Measurements from ENCODE around the gene FIG4. TPM values are rescaled to one million over a fixed set of nuclear protein-coding genes. Genes with fewer than 3 reads are reported as not detected.

FIG4 gene
- total RNA-seq, 1 experiment from 2014 or later = 5.7 TPM

DNA sequence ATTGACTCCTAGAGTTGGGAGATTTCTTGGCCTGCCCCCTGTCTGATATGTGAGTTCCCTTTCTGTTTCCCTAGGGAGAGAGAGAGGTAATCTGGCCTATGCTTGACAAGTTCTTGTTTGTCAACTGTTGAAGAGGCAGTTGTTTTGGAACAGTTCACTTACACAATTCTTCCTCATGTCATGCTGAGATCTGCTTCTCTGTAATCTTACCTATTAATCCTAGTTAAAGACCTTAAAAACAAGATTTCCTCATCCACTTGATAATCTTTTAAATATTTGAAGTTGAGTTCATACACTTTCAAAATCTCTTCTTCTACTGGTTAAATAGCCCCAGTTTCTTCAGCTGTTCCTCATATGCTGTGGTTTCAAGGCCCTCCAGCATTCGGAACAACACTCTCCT, 89.9 kb downstream of the FIG4 start:
- H3K27ac ChIP-seq (ENCODE audit: low read length) = no peak overlapping the region
- H3K9ac ChIP-seq (ENCODE audit: low read length) = no peak overlapping the region
- H3F3A ChIP-seq (ENCODE audit: low read length, unreplicated experiment) = no peaks in the 10 kb centered on the region
- no peaks in the 10 kb centered on the region for H3K9me2 ChIP-seq (replicated peaks; ENCODE audit: low read length)
- H3K36me3 ChIP-seq (ENCODE audit: low read depth, low read length) = no peaks in the 10 kb centered on the region
- ChIA-PET POLR2A (ENCODE audit: unreplicated experiment) (no interaction called here), CTCF (no interaction called here)
- H3K4me1 ChIP-seq (ENCODE audit: insufficient read depth, low read length) = no peaks in the 10 kb centered on the region
- no peaks in the 10 kb centered on the region for H3K9me3 ChIP-seq (ENCODE audit: low read length)
- intact Hi-C loops (cut with micrococcal nuclease) = no loop called here
- no peak overlapping the region for H2AFZ ChIP-seq (ENCODE audit: low read length)
- H3K79me2 ChIP-seq (ENCODE audit: low read length) = no peaks in the 10 kb centered on the region
- DNase-seq (no peak), ATAC-seq (no peak)
- H4K20me1 ChIP-seq (ENCODE audit: low read length) = no peaks in the 10 kb centered on the region
- no peak overlapping the region for H3K4me3 ChIP-seq (ENCODE audit: low read length)
- no TSS peak for BruUV-seq (replicated peaks)
- no peaks in the 10 kb centered on the region for H3K27me3 ChIP-seq (ENCODE audit: low read length)
- H3K4me2 ChIP-seq (ENCODE audit: low read length) = no peak overlapping the region
- TF ChIP-seq EZH2 (IDR thresholded peaks at IDR 0.05; ENCODE audit: low read length, unreplicated experiment) (no peak), EZH2phosphoT487 (IDR thresholded peaks at IDR 0.05; ENCODE audit: borderline replicate concordance, low read length) (no peak)
- TF ChIP-seq, protein P1, sequence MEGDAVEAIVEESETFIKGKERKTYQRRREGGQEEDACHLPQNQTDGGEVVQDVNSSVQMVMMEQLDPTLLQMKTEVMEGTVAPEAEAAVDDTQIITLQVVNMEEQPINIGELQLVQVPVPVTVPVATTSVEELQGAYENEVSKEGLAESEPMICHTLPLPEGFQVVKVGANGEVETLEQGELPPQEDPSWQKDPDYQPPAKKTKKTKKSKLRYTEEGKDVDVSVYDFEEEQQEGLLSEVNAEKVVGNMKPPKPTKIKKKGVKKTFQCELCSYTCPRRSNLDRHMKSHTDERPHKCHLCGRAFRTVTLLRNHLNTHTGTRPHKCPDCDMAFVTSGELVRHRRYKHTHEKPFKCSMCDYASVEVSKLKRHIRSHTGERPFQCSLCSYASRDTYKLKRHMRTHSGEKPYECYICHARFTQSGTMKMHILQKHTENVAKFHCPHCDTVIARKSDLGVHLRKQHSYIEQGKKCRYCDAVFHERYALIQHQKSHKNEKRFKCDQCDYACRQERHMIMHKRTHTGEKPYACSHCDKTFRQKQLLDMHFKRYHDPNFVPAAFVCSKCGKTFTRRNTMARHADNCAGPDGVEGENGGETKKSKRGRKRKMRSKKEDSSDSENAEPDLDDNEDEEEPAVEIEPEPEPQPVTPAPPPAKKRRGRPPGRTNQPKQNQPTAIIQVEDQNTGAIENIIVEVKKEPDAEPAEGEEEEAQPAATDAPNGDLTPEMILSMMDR (conservative IDR thresholded peaks at IDR 0.05; ENCODE audit: low read depth, low read length) = no peak

DNA sequence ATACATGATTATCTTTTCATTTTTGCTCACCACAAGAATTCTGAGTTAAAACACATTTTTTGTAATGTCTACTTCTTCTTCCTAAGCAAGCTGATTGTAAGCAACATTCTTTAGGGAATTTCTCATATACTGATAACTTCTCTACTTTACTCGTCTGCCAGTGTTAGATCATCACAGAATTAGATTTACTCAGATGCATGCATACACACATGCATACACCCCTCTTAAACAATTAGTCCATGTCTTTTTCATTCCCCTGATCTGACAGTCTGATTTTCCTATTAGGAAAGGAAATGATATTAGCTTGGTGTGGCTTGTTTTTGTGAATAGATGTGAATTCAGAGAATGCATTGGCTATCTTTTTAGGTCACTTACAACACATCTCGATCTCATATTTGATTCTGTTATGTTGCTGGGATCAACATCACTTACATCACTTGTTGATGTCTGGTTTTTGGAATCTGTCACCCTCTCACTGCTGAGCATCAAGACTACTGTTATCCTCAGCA, 91.4 kb downstream of the FIG4 start:
- H3K4me2 ChIP-seq (ENCODE audit: low read length) = no peak overlapping the region
- no peaks in the 10 kb centered on the region for H3K9me3 ChIP-seq (ENCODE audit: low read length)
- ATAC-seq (no peak), DNase-seq (no peak)
- no peak overlapping the region for H3K27ac ChIP-seq (ENCODE audit: low read length)
- H3K36me3 ChIP-seq (ENCODE audit: low read depth, low read length) = no peaks in the 10 kb centered on the region
- CTCF ChIA-PET = interaction anchor here (0.6 kb wide), 1 partner anchor 57 kb away, joined by 3 read pairs; no protein-coding TSS in a partner anchor
- intact Hi-C loops (cut with micrococcal nuclease) = no loop called here
- no peak overlapping the region for H3K9ac ChIP-seq (ENCODE audit: low read length)
- BruUV-seq (replicated peaks) = no TSS peak
- no peaks in the 10 kb centered on the region for H3K79me2 ChIP-seq (ENCODE audit: low read length)
- H2AFZ ChIP-seq (ENCODE audit: low read length) = no peak overlapping the region
- H3K4me1 ChIP-seq (ENCODE audit: insufficient read depth, low read length) = no peaks in the 10 kb centered on the region
- H4K20me1 ChIP-seq (ENCODE audit: low read length) = no peaks in the 10 kb centered on the region
- H3K9me2 ChIP-seq (replicated peaks; ENCODE audit: low read length) = no peaks in the 10 kb centered on the region
- H3F3A ChIP-seq (ENCODE audit: low read length, unreplicated experiment) = no peaks in the 10 kb centered on the region
- H3K4me3 ChIP-seq (ENCODE audit: low read length) = no peak overlapping the region
- POLR2A ChIA-PET (ENCODE audit: unreplicated experiment) = no interaction called here
- TF ChIP-seq EZH2phosphoT487 (IDR thresholded peaks at IDR 0.05; ENCODE audit: borderline replicate concordance, low read length) (no peak), EZH2 (IDR thresholded peaks at IDR 0.05; ENCODE audit: low read length, unreplicated experiment) (no peak)
- TF ChIP-seq, protein P1 (conservative IDR thresholded peaks at IDR 0.05; ENCODE audit: low read depth, low read length) = no peak
- no peaks in the 10 kb centered on the region for H3K27me3 ChIP-seq (ENCODE audit: low read length)

DNA sequence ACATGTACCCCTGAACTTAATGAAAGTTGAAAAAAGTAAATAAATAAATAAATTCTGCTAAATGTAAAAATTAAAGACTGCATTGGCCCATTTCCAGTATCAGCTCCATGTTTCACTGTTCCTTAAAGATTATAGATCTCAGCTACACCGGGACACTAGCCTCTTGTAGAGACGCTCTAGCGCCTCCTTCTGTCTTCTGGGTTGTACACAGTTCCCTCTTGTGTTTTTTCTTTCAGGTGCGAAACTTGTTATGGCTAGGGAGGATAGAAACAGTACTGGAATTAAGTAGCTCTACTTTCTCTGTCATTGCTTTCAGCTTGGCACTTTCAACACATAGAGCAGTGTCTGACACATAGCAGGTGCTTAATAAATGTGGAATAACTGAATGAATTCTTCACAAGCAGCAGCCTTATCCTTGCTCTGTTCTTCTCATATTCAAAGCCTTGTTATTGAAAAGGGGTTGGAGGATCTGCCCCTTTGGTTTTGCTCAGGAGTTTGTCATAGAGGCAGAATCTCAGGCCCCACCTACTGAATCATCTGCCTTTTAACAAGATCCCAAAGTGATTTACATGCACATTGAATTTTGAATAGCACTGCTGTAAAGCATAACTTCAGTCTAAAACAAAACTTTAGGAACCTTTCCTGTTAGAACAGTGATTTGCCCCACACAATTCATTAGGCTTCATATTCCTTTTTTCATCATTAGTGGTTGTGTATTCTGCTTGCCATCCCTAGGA, 92.3 kb downstream of the FIG4 start:
- Histone ChIP-seq H3F3A (ENCODE audit: low read length, unreplicated experiment) (no peaks in the 10 kb centered on the region), H3K79me2 (ENCODE audit: low read length) (no peaks in the 10 kb centered on the region), H3K9ac (ENCODE audit: low read length) (no peak overlapping the region), H3K27ac (ENCODE audit: low read length) (no peak overlapping the region), H3K9me3 (ENCODE audit: low read length) (no peaks in the 10 kb centered on the region), H3K9me2 (replicated peaks; ENCODE audit: low read length) (no peaks in the 10 kb centered on the region), H2AFZ (ENCODE audit: low read length) (no peak overlapping the region), H3K4me1 (ENCODE audit: insufficient read depth, low read length) (no peaks in the 10 kb centered on the region), H3K27me3 (ENCODE audit: low read length) (no peaks in the 10 kb centered on the region), H4K20me1 (ENCODE audit: low read length) (no peaks in the 10 kb centered on the region), H3K4me2 (ENCODE audit: low read length) (no peak overlapping the region), H3K4me3 (ENCODE audit: low read length) (no peak overlapping the region), H3K36me3 (ENCODE audit: low read depth, low read length) (no peaks in the 10 kb centered on the region)
- intact Hi-C loops (cut with micrococcal nuclease) = no loop called here
- CTCF ChIA-PET = no interaction called here
- BruUV-seq (replicated peaks) = no TSS peak
- TF ChIP-seq EZH2 (IDR thresholded peaks at IDR 0.05; ENCODE audit: low read length, unreplicated experiment) = no peak
- TF ChIP-seq, protein P1 (conservative IDR thresholded peaks at IDR 0.05; ENCODE audit: low read depth, low read length) = peak; percentile 52
- POLR2A ChIA-PET (ENCODE audit: unreplicated experiment) = no interaction called here
- DNase-seq = peak; percentile 32
- ATAC-seq = no peak

All from PC-3 (cell line).